Hepatocyte (in vitro differentiated cells): Measurements from ENCODE around the gene AGBL1.

Experiments used
- EZH2phosphoT487 ChIP-seq: fragments of 200-600 bp; sonication (generic); IDR thresholded peaks from one replicate; pipeline ENCODE4 v1.6.1; 2018; ENCODE audit warnings: antibody characterized with exemption, mild to moderate bottlenecking, low read depth, moderate library complexity; ENCODE audit not compliant: unreplicated experiment, severe bottlenecking
- TF ChIP-seq, protein P1 (sequence below): fragments of 200-600 bp; sonication (generic); IDR thresholded peaks from 2 replicates; pipeline ENCODE4 v1.5.1; 2016; ENCODE audit warnings: antibody characterized with exemption, mild to moderate bottlenecking; ENCODE audit not compliant: poor library complexity

DNA sequence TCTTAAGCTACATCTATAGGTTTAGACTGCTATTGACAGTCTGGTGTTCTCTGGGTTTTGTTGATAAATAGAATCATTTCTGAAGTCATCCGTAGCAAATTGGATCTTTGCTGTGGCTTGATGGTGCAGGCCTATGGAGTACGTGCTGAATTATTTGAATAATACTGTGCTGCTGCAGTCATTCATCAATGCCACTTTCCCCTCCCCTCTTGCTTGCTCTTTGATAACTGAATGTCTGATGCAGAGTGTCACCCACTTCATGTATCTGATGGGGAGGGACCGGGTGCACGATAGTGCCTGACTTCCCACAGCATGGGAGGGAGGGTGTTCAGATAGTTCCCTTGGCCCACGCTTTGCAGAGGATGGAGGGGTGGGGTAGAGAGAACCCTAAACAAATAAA is 179.9 kb downstream of the AGBL1 start:
- TF ChIP-seq, protein P1, sequence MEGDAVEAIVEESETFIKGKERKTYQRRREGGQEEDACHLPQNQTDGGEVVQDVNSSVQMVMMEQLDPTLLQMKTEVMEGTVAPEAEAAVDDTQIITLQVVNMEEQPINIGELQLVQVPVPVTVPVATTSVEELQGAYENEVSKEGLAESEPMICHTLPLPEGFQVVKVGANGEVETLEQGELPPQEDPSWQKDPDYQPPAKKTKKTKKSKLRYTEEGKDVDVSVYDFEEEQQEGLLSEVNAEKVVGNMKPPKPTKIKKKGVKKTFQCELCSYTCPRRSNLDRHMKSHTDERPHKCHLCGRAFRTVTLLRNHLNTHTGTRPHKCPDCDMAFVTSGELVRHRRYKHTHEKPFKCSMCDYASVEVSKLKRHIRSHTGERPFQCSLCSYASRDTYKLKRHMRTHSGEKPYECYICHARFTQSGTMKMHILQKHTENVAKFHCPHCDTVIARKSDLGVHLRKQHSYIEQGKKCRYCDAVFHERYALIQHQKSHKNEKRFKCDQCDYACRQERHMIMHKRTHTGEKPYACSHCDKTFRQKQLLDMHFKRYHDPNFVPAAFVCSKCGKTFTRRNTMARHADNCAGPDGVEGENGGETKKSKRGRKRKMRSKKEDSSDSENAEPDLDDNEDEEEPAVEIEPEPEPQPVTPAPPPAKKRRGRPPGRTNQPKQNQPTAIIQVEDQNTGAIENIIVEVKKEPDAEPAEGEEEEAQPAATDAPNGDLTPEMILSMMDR = no peak
- TF ChIP-seq EZH2phosphoT487 = no peak
